ENCODE results near the gene RBMS1. TPM values are rescaled to one million over a fixed set of nuclear protein-coding genes. Genes with fewer than 3 reads are reported as not detected.

RBMS1 gene
- total and polyA plus RNA-seq, 4 donors: 7.9 to 23.5 (median 15.5) TPM

DNA sequence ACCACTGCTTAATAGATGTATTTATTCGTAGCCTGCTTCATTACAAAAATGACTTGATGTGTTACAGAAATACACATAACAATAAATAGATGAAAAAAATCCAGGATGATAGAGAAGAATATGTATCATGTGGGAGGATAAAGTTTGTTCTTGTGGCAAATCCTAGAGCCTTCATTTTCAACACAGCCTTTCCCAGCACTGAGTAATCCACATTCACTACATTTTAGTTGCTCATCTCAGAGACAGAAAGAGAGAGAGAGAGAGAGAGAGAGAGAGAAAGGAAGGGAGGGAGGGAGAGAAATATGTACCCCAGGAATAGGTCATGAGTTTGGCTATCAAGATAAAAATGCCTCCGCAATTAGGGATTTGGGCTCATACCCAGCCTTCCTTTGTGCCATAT lies 144.3 kb downstream of the RBMS1 start:
- 97% methylated on average over 2 of the region's 2 CpGs for WGBS
- Histone ChIP-seq H3K27ac (ENCODE audit: low read depth in 1 of 2, low read length in 2 of 2) (no peak overlapping the region), H3K4me1 (ENCODE audit: control insufficient read depth in 4 of 4, insufficient read depth in 4 of 4, low read length in 3 of 4) (peaks cover 0 to 2% (median under 1%) of the 10 kb centered on the region in 4 donors)

More for the DNA sequence above, 144.3 kb downstream of the RBMS1 start:
- TF ChIP-seq SP1 (IDR thresholded peaks at IDR 0.05) (no peak), RXRA (IDR thresholded peaks at IDR 0.05) (no peak), JUND (IDR thresholded peaks at IDR 0.05) (no peak), GABPA (IDR thresholded peaks at IDR 0.05 in 1 of 2, conservative IDR thresholded peaks at IDR 0.05 in 1 of 2) (no peak), HNF4A (conservative IDR thresholded peaks at IDR 0.05) (no peak), TAF1 (conservative IDR thresholded peaks at IDR 0.05) (no peak), EGR1 (IDR thresholded peaks at IDR 0.05; ENCODE audit: low read depth in 2 of 2) (no peak), NR2F2 (IDR thresholded peaks at IDR 0.05) (no peak), FOXA1 (IDR thresholded peaks at IDR 0.05) (no peak), FOXA2 (IDR thresholded peaks at IDR 0.05) (no peak), RAD21 (IDR thresholded peaks at IDR 0.05) (no peak), ATF3 (IDR thresholded peaks at IDR 0.05) (no peak), YY1 (IDR thresholded peaks at IDR 0.05) (no peak), HNF4G (IDR thresholded peaks at IDR 0.05) (no peak)
- TF ChIP-seq, protein P1, sequence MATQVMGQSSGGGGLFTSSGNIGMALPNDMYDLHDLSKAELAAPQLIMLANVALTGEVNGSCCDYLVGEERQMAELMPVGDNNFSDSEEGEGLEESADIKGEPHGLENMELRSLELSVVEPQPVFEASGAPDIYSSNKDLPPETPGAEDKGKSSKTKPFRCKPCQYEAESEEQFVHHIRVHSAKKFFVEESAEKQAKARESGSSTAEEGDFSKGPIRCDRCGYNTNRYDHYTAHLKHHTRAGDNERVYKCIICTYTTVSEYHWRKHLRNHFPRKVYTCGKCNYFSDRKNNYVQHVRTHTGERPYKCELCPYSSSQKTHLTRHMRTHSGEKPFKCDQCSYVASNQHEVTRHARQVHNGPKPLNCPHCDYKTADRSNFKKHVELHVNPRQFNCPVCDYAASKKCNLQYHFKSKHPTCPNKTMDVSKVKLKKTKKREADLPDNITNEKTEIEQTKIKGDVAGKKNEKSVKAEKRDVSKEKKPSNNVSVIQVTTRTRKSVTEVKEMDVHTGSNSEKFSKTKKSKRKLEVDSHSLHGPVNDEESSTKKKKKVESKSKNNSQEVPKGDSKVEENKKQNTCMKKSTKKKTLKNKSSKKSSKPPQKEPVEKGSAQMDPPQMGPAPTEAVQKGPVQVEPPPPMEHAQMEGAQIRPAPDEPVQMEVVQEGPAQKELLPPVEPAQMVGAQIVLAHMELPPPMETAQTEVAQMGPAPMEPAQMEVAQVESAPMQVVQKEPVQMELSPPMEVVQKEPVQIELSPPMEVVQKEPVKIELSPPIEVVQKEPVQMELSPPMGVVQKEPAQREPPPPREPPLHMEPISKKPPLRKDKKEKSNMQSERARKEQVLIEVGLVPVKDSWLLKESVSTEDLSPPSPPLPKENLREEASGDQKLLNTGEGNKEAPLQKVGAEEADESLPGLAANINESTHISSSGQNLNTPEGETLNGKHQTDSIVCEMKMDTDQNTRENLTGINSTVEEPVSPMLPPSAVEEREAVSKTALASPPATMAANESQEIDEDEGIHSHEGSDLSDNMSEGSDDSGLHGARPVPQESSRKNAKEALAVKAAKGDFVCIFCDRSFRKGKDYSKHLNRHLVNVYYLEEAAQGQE (IDR thresholded peaks at IDR 0.05): no peak
- TF ChIP-seq, protein P2, sequence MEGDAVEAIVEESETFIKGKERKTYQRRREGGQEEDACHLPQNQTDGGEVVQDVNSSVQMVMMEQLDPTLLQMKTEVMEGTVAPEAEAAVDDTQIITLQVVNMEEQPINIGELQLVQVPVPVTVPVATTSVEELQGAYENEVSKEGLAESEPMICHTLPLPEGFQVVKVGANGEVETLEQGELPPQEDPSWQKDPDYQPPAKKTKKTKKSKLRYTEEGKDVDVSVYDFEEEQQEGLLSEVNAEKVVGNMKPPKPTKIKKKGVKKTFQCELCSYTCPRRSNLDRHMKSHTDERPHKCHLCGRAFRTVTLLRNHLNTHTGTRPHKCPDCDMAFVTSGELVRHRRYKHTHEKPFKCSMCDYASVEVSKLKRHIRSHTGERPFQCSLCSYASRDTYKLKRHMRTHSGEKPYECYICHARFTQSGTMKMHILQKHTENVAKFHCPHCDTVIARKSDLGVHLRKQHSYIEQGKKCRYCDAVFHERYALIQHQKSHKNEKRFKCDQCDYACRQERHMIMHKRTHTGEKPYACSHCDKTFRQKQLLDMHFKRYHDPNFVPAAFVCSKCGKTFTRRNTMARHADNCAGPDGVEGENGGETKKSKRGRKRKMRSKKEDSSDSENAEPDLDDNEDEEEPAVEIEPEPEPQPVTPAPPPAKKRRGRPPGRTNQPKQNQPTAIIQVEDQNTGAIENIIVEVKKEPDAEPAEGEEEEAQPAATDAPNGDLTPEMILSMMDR (IDR thresholded peaks at IDR 0.05; ENCODE audit: low read depth, low read length, missing input control): no peak
- TF ChIP-seq, protein P3, sequence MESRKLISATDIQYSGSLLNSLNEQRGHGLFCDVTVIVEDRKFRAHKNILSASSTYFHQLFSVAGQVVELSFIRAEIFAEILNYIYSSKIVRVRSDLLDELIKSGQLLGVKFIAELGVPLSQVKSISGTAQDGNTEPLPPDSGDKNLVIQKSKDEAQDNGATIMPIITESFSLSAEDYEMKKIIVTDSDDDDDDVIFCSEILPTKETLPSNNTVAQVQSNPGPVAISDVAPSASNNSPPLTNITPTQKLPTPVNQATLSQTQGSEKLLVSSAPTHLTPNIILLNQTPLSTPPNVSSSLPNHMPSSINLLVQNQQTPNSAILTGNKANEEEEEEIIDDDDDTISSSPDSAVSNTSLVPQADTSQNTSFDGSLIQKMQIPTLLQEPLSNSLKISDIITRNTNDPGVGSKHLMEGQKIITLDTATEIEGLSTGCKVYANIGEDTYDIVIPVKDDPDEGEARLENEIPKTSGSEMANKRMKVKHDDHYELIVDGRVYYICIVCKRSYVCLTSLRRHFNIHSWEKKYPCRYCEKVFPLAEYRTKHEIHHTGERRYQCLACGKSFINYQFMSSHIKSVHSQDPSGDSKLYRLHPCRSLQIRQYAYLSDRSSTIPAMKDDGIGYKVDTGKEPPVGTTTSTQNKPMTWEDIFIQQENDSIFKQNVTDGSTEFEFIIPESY (IDR thresholded peaks at IDR 0.05): no peak
- TF ChIP-seq, protein P4, sequence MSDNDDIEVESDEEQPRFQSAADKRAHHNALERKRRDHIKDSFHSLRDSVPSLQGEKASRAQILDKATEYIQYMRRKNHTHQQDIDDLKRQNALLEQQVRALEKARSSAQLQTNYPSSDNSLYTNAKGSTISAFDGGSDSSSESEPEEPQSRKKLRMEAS (IDR thresholded peaks at IDR 0.05): no peak
- Histone ChIP-seq H3K36me3 (ENCODE audit: control insufficient read depth in 4 of 4, insufficient read depth in 3 of 4, low read depth in 1 of 4, low read length in 3 of 4) (no peaks in the 10 kb centered on the region), H3K4me3 (ENCODE audit: low read depth in 1 of 3, low read length in 3 of 3) (no peak overlapping the region), H3K27me3 (ENCODE audit: control insufficient read depth in 4 of 4, insufficient read depth in 4 of 4, low read length in 3 of 4) (no peaks in the 10 kb centered on the region), H3K9me3 (ENCODE audit: control insufficient read depth in 4 of 4, low read length in 3 of 4) (no peaks in the 10 kb centered on the region), H3K9ac (ENCODE audit: low read depth in 1 of 2, low read length in 2 of 2) (no peak overlapping the region)
- DNase-seq (ENCODE audit: low spot score): no peak
